SH-SY5Y (cell line): Measurements from ENCODE around the gene PRCD.

Source experiments
- GATA2 ChIP-seq: IDR thresholded peaks from 2 replicates; pipeline ENCODE4 v1.6.1; 2011; ENCODE audit warnings: mild to moderate bottlenecking, low read depth, low read length
- GATA3 ChIP-seq: IDR thresholded peaks from 2 replicates; pipeline ENCODE4 v1.6.1; 2011; ENCODE audit warnings: low read depth, mild to moderate bottlenecking, low read length, moderate library complexity

PRCD gene

DNA sequence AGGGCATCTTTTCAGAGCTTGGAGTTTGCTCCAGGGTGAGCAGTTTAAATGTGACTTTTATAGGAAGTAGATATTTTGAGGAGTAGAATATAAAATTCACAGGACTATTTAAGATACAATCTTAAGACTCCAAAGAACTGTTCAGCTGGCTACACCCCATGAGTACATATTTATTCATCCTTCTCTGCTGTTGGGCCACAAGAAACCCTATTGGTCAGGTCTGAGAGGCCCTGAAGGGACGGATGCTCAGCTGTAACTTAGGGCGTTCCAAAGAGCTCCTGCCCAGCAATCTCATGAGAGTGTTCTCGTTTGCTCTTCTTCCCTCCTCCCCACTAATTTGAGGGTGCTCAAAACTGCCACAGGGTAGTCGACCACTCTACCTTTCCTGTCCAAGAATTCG, 38.5 kb downstream of the PRCD start:
- no peak for TF ChIP-seq GATA3
- TF ChIP-seq GATA2: no peak

- TF ChIP-seq GATA2: no peak
- no peak for TF ChIP-seq GATA3
These were observed 39.4 kb downstream of the PRCD start for GRCh38 chr17:76579281-76579680.

DNA sequence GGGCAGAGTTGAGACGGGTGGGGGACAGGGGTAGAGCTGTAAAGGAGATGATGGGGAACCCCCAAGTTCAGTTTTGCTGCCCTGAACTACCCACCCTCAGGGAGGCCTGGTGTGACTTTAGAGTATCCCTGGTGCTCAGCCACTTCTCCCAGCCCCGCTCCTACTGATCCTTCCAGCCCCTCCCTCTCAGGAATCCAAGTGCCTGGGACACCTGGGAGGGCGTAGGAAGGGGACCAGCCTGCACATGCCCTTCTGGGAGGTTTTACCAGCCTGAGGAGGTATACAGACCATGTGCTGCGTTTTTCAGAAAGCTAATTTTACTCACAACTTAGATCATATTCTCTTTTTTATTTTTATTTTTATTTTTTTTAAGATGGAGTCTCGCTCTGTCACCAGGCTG, 41.7 kb downstream of the PRCD start:
- TF ChIP-seq GATA3 (no peak), GATA2 (no peak)

DNA sequence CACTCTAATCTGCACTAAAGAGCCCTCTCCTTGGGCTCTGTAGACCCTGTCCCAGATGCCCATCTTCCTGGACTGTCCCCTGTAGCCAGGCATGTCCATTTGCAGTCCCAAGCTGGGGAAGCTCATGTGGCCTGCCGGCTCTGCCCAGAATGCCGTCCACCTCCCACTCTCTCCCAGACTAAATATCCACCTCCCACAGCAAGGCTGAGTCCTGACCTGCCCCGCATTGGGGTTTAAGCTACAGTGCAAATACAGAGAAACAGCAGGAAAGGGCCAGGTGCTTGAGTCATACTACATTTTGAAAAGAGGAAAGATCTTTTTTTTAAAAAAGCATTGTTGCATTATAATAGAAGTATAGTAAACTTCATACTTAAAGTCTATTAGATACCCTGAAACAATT, 42.8 kb downstream of the PRCD start:
- no peak for TF ChIP-seq GATA3
- TF ChIP-seq GATA2: no peak

- no peak for TF ChIP-seq GATA3
- no peak for TF ChIP-seq GATA2
These were observed 44.7 kb downstream of the PRCD start for GRCh38 chr17:76584427-76585032.

GRCh38 chr17:76585033-76585648, 45.3 kb downstream of the PRCD start:
- TF ChIP-seq GATA2: no peak
- TF ChIP-seq GATA3: no peak

- no peak for TF ChIP-seq GATA2
- no peak for TF ChIP-seq GATA3
These were observed 46.1 kb downstream of the PRCD start, which contains the start of gene ST6GALNAC2 for GRCh38 chr17:76585649-76586593. Gene ST6GALNAC2 (minus strand): TSS chr17:76585860. CDS start chr17:76585808, 52 bp downstream.

GRCh38 chr17:76586741-76587487, 47.1 kb downstream of the PRCD start:
- no peak for TF ChIP-seq GATA2

GRCh38 chr17:76588182-76588581, 48.3 kb downstream of the PRCD start:
- TF ChIP-seq GATA2 (no peak), GATA3 (no peak)

DNA sequence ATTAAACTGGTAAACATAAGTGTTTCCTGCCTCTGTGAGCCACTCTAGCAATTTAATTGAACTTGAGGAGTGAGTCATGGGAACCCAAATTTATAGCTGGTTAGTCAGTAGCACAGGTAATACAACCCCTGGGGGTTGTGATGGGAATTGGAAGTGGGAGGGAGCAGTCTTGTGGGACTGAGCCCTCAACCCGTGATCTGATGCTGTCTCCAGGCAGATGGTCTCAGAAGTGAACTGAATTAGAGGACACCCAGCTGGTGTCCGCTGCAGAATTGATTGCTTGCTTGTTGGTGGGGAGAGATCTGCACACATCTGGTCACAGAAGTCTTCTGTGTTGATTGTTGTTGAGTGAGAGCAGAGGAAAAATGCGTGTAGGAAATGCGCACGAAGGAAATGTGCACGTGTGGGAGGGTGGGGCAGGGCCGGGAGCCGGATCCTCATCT, 53.6 kb downstream of the PRCD start:
- TF ChIP-seq GATA2 (no peak), GATA3 (no peak)

DNA sequence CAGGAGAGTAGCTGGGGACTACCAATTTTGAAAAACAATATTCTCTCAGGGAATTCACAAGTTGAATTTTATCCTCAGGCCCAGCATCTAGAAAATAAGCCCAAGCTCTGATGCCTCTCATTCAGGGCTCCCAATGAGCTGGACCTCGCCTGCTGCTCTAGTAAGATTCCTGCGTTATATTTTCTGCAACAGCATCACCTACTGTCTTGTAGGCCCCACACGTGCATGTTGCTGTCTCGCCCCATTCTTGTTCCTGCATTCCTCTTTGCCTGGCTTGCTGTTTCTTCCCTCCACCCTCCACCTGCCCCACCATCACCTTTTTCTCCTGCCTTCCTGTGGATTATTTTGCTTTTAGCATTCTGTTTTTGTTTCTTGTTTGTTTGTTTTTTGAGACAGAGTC, 54.1 kb downstream of the PRCD start:
- TF ChIP-seq GATA3 (no peak), GATA2 (no peak)

- TF ChIP-seq GATA2 (no peak), GATA3 (no peak)
These were observed 54.8 kb downstream of the PRCD start for GRCh38 chr17:76594690-76595089.
